LNCaP clone FGC (cell line): Measurements from ENCODE around the gene BTRC.
A peak's percentile ranks its signal among the peaks of the same experiment; 100 is the strongest.

Experiments used
- DNase-seq: peaks from one replicate; pipeline ENCODE4 v3.0.0-alpha.2; 2011; ENCODE audit warnings: low read depth
- H3K4me3 ChIP-seq: 2 replicates; pipeline ENCODE4 v1.5.1; 2011; ENCODE audit warnings: mild to moderate bottlenecking, low read depth, low read length, control low read depth
- CTCF ChIP-seq: IDR thresholded peaks from 2 replicates; pipeline ENCODE4 v1.5.1; 2012; ENCODE audit warnings: mild to moderate bottlenecking; ENCODE audit not compliant: control insufficient read depth, insufficient read depth; ENCODE audit errors: extremely low read depth

The BTRC gene

DNA sequence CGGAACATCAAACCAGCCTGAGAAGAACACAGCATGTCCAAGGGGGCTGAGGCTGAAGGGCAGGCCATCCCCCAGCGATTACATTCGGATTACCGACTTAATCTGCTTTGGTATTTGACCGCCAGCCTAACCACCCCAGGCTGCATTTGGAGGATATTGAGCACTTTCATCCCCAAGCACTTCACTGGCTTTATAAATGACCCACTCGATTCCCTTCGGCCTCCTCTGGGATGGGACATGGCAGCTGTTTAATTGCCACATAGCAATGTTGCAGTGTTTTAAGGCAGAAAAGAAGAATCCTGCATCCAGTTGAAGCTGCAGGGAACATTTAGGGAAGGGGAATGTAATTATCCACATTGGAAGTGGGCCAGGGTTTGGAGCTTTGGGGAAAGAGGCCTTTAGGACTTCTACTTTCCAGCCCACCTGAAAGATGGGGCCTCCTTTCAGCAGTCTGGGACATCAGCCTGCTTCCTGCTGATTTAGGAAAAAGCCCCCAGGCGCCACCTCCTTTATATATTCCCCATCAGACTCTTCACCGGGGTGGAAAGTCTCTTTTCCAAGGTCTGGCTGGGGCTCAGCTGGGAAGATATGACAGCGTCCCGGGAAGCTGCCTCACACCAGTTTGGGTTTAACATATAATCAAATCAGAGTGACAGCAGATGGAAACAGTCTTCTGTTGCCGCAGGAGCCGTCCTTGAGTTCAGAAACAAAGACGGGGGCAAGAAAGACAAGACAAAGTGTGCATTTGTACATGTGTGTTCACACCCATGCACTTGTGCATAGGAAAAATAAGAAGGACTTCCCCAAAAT is 243.3 kb downstream of the BTRC start:
- no peak for DNase-seq
- no peak for TF ChIP-seq CTCF
- no peak overlapping the region for H3K4me3 ChIP-seq

- no peak overlapping the region for H3K4me3 ChIP-seq
- TF ChIP-seq CTCF = no peak
- DNase-seq = no peak
Observed at GRCh38 chr10:101601541-101601940, 247.6 kb downstream of the BTRC start.

DNA sequence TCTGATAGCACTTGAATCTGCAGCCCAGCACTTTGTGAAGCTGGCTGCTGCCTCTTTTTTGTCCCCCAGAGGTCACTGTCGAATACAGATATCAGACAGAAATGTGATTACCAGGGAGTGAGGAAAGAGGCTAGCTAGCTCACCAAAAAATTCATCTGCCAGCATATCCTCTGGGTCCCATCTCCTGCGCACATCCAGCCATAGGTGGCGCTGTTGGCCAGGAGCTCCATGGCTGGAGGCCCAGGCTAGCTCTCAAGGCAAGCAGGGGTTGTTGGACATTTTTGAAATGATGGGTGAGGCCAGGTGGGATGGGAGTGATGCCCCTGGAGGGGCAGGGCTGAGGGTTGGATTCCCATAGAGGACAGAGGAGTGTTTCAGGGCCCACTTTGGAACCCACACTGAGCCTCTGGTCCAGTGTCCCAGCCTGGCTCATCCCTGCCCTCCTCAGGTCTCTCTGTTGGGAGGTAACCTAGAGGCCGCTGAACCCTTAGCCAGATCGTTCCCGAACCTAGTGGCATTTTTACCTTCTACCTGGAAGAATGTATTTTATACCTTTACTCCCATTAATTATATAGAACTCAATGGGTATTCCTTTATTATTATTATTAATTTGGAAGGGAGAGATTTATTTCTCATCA is 248.9 kb downstream of the BTRC start:
- DNase-seq = peak; percentile 19
- no peak overlapping the region for H3K4me3 ChIP-seq
- TF ChIP-seq CTCF = peak; percentile 91
